H9 (cell line): ENCODE measurements around the gene PLA2G2E. TPM values are rescaled to one million over a fixed set of nuclear protein-coding genes. Genes with fewer than 3 reads are reported as not detected.

Experiments
- DNase-seq: peaks from one replicate; pipeline ENCODE4 v3.0.0-alpha.2; 2017
- H2AFZ ChIP-seq: one replicate; pipeline ENCODE4 v1.6.1; 2013; ENCODE audit warnings: mild to moderate bottlenecking, low read length, control low read depth, moderate library complexity
- H2AK5ac ChIP-seq: 2 replicates; pipeline ENCODE4 v1.6.1; 2013; ENCODE audit warnings: low read length, control low read depth, mixed read lengths; ENCODE audit not compliant: insufficient read length
- H2BK120ac ChIP-seq: one replicate; pipeline ENCODE4 v1.6.1; 2013; ENCODE audit warnings: low read depth, mild to moderate bottlenecking, low read length, control low read depth, inconsistent platforms; ENCODE audit not compliant: poor library complexity, severe bottlenecking
- H2BK12ac ChIP-seq: 2 replicates; pipeline ENCODE4 v1.6.1; 2013; ENCODE audit warnings: low read length, control low read depth, mixed read lengths, low read depth; ENCODE audit not compliant: insufficient read length
- H2BK15ac ChIP-seq: 2 replicates; pipeline ENCODE4 v1.6.1; 2013; ENCODE audit warnings: low read depth, low read length, control low read depth
- H2BK20ac ChIP-seq: one replicate; pipeline ENCODE4 v1.6.1; 2013; ENCODE audit warnings: low read depth, mild to moderate bottlenecking, low read length, control low read depth, inconsistent platforms; ENCODE audit not compliant: poor library complexity, severe bottlenecking
- H2BK5ac ChIP-seq: 2 replicates; pipeline ENCODE4 v1.6.1; 2013; ENCODE audit warnings: low read length, control low read depth, mixed read lengths; ENCODE audit not compliant: insufficient read length
- H3K14ac ChIP-seq: 2 replicates; pipeline ENCODE4 v1.6.1; 2013; ENCODE audit warnings: low read length, control low read depth; ENCODE audit not compliant: insufficient read depth
- H3K18ac ChIP-seq: 2 replicates; pipeline ENCODE4 v1.6.1; 2013; ENCODE audit warnings: low read depth, mild to moderate bottlenecking, mixed read lengths, low read length, control low read depth; ENCODE audit not compliant: insufficient read length
- H3K23ac ChIP-seq: 2 replicates; pipeline ENCODE4 v1.6.1; 2013; ENCODE audit warnings: low read length, control low read depth, mixed read lengths, low read depth; ENCODE audit not compliant: insufficient read length
- H3K23me2 ChIP-seq: 2 replicates; pipeline ENCODE4 v1.6.1; 2013; ENCODE audit warnings: low read depth, mild to moderate bottlenecking, mixed read lengths, low read length, control low read depth; ENCODE audit not compliant: insufficient read length, poor library complexity, severe bottlenecking
- H3K27ac ChIP-seq: 2 replicates; pipeline ENCODE4 v1.5.1; 2013; ENCODE audit warnings: low read length, control low read depth, mixed read lengths, low read depth; ENCODE audit not compliant: insufficient read length
- H3K27me3 ChIP-seq: 2 replicates; pipeline ENCODE4 v1.6.1; 2013; ENCODE audit warnings: low read length, control low read depth, inconsistent platforms; ENCODE audit not compliant: insufficient read depth
- H3K4ac ChIP-seq: 2 replicates; pipeline ENCODE4 v1.6.1; 2013; ENCODE audit warnings: low read depth, mild to moderate bottlenecking, control low read depth, inconsistent platforms, low read length, moderate library complexity
- H3K4me1 ChIP-seq: 2 replicates; pipeline ENCODE4 v1.6.1; 2013; ENCODE audit warnings: low read length, control low read depth, inconsistent platforms; ENCODE audit not compliant: insufficient read depth
- H3K4me2 ChIP-seq: 2 replicates; pipeline ENCODE4 v1.6.1; 2013; ENCODE audit warnings: low read length, control low read depth, mixed read lengths; ENCODE audit not compliant: insufficient read length, insufficient read depth
- H3K56ac ChIP-seq: 2 replicates; pipeline ENCODE4 v1.6.1; 2013; ENCODE audit warnings: low read depth, mild to moderate bottlenecking, mixed read lengths, low read length, control low read depth; ENCODE audit not compliant: insufficient read length
- H3K79me1 ChIP-seq: 2 replicates; pipeline ENCODE4 v1.6.1; 2013; ENCODE audit warnings: low read depth, mild to moderate bottlenecking, moderate library complexity, low read length, control low read depth, inconsistent platforms; ENCODE audit not compliant: insufficient read depth, poor library complexity, severe bottlenecking
- H3K79me2 ChIP-seq: 2 replicates; pipeline ENCODE4 v1.6.1; 2013; ENCODE audit warnings: low read length, control low read depth, inconsistent platforms; ENCODE audit not compliant: insufficient read depth
- H3K9ac ChIP-seq: 2 replicates; pipeline ENCODE4 v1.6.1; 2013; ENCODE audit warnings: low read length, control low read depth, mixed read lengths; ENCODE audit not compliant: insufficient read length; ENCODE audit errors: extremely low read depth
- H3K9me3 ChIP-seq: one replicate; pipeline ENCODE4 v1.6.1; 2013; ENCODE audit warnings: low read depth, low read length, inconsistent platforms; ENCODE audit not compliant: control insufficient read depth
- H3T11ph ChIP-seq: one replicate; pipeline ENCODE4 v1.6.1; 2013; ENCODE audit warnings: mild to moderate bottlenecking, low read length, control low read depth, inconsistent platforms
- H4K20me1 ChIP-seq: one replicate; pipeline ENCODE4 v1.6.1; 2013; ENCODE audit not compliant: control insufficient read depth, insufficient read length, insufficient read depth
- H4K5ac ChIP-seq: 2 replicates; pipeline ENCODE4 v1.6.1; 2013; ENCODE audit warnings: low read depth, mild to moderate bottlenecking, mixed read lengths, low read length, control low read depth; ENCODE audit not compliant: insufficient read length
- H4K8ac ChIP-seq: replicated peaks from 2 replicates; pipeline ENCODE4 v1.6.1; 2013; ENCODE audit warnings: low read length, control low read depth, mixed read lengths, low read depth; ENCODE audit not compliant: insufficient read length
- H4K91ac ChIP-seq: 2 replicates; pipeline ENCODE4 v1.6.1; 2013; ENCODE audit warnings: low read depth, mild to moderate bottlenecking, moderate library complexity, mixed read lengths, low read length, control low read depth; ENCODE audit not compliant: insufficient read length
- H3K27ac Mint-ChIP-seq, 3 experiments: 2 replicates in 2 of 3; 3 replicates in 1 of 3; pipeline ENCODE4 v1.8.0; 2020 to 2021; ENCODE audit warnings: mixed read lengths in 3 of 3, mild to moderate bottlenecking in 1 of 3, moderate library complexity in 1 of 3
- H3K27me3 Mint-ChIP-seq: 2 replicates; pipeline ENCODE4 v1.8.0; 2021; ENCODE audit warnings: low read depth, mild to moderate bottlenecking, moderate library complexity, mixed read lengths
- H3K36me3 Mint-ChIP-seq, 3 experiments: 2 replicates in 2 of 3; 3 replicates in 1 of 3; pipeline ENCODE4 v1.8.0; 2020 to 2021; ENCODE audit warnings: low read depth in 3 of 3, mixed read lengths in 3 of 3; ENCODE audit not compliant: insufficient read depth in 1 of 3
- H3K4me1 Mint-ChIP-seq, 2 experiments: 2 replicates each; pipeline ENCODE4 v1.8.0; 2020; ENCODE audit warnings: mixed read lengths in 2 of 2
- H3K4me3 Mint-ChIP-seq, 2 experiments: 2 replicates in 1 of 2; 3 replicates in 1 of 2; pipeline ENCODE4 v1.8.0; 2020 to 2021; ENCODE audit warnings: mild to moderate bottlenecking in 2 of 2, mixed read lengths in 2 of 2, moderate library complexity in 1 of 2
- H3K9me3 Mint-ChIP-seq, 2 experiments: 2 replicates in 1 of 2; 3 replicates in 1 of 2; pipeline ENCODE4 v1.8.0; 2020; ENCODE audit warnings: mild to moderate bottlenecking in 2 of 2, mixed read lengths in 2 of 2, moderate library complexity in 1 of 2
- WGBS: extraction: QIAGEN DNeasy Blood & Tissue Kit; methylation state at CpG from one replicate; pipeline ENCODE4 v1.1.7; 2013; ENCODE audit warnings: missing lambda C conversion rate, low lambda C conversion rate, mixed read lengths; ENCODE audit not compliant: insufficient read length; ENCODE audit errors: extremely low coverage; 5-methylcytosine and 5-hydroxymethylcytosine counted together
- total RNA-seq: library from RNA; stranded (reverse); gene quantifications from 2 replicates; pipeline ENCODE4 v1.2.1, GENCODE V29; 2021
- TF ChIP-seq, protein P1 (sequence below): fragments of 200-600 bp; sonication (generic); conservative IDR thresholded peaks from 3 replicates; pipeline ENCODE4 v1.8.0; 2021; ENCODE audit warnings: antibody characterized with exemption, mild to moderate bottlenecking

The PLA2G2E gene
- total RNA-seq, 1 experiment from 2014 or later: not detected

DNA sequence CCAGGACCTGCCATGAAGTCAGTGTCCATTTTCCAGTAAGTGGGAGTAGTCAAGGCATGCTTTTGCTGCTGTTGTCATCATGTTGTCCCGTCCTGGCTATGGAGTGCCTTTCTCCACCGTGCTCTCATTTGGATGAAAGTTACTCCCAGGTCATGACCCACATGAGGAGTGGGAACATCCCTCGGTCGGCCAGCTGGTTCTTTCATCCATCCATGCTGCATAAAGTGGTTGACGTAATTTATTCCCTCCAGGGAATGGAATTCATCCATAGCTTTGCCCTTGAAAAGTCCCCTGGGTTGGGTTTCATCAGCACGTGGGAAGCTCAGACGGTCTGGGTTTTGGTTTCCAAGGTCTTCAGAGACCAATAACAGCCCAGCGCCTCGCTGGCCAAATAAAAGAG, 44.4 kb upstream of the PLA2G2E start:
- no peaks in the 10 kb centered on the region for H4K20me1 ChIP-seq
- no peaks in the 10 kb centered on the region for H3K4me1 Mint-ChIP-seq
- H2BK20ac ChIP-seq: no peak overlapping the region
- no peak overlapping the region for H3K9ac ChIP-seq
- H3K79me2 ChIP-seq: no peaks in the 10 kb centered on the region
- TF ChIP-seq, protein P1, sequence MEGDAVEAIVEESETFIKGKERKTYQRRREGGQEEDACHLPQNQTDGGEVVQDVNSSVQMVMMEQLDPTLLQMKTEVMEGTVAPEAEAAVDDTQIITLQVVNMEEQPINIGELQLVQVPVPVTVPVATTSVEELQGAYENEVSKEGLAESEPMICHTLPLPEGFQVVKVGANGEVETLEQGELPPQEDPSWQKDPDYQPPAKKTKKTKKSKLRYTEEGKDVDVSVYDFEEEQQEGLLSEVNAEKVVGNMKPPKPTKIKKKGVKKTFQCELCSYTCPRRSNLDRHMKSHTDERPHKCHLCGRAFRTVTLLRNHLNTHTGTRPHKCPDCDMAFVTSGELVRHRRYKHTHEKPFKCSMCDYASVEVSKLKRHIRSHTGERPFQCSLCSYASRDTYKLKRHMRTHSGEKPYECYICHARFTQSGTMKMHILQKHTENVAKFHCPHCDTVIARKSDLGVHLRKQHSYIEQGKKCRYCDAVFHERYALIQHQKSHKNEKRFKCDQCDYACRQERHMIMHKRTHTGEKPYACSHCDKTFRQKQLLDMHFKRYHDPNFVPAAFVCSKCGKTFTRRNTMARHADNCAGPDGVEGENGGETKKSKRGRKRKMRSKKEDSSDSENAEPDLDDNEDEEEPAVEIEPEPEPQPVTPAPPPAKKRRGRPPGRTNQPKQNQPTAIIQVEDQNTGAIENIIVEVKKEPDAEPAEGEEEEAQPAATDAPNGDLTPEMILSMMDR: no peak
- H2BK12ac ChIP-seq: no peak overlapping the region
- H2BK5ac ChIP-seq: no peak overlapping the region
- no peaks in the 10 kb centered on the region for H3K4me1 ChIP-seq
- no peak overlapping the region for H3T11ph ChIP-seq
- H3K56ac ChIP-seq: no peak overlapping the region
- H3K27ac Mint-ChIP-seq: no peak overlapping the region
- H3K4me2 ChIP-seq: no peak overlapping the region
- no peak overlapping the region for H2BK15ac ChIP-seq
- H4K8ac ChIP-seq: no peak overlapping the region
- H2AFZ ChIP-seq: no peak overlapping the region
- no peaks in the 10 kb centered on the region; the same call in 1 of the 2 replicates for H3K27me3 ChIP-seq
- H3K4me3 Mint-ChIP-seq: no peak overlapping the region
- H3K9me3 Mint-ChIP-seq: peaks cover 3 to 19% of the 10 kb centered on the region in 2 experiments; a peak in 4 of 5 replicates
- H2AK5ac ChIP-seq: no peak overlapping the region
- no peak overlapping the region for H4K91ac ChIP-seq
- H3K79me1 ChIP-seq: no peaks in the 10 kb centered on the region
- H3K9me3 ChIP-seq: no peaks in the 10 kb centered on the region
- no CpG with 5 or more reads among the region's 9 CpGs for WGBS
- no peak overlapping the region for H4K5ac ChIP-seq
- H3K4ac ChIP-seq: no peak overlapping the region
- peaks cover 11% of the 10 kb centered on the region for H3K27me3 Mint-ChIP-seq
- H3K27ac ChIP-seq: no peak overlapping the region
- peaks cover 0 to 7% (median 4%) of the 10 kb centered on the region in 3 experiments; a peak in 4 of 7 replicates for H3K36me3 Mint-ChIP-seq
- no peak overlapping the region for H2BK120ac ChIP-seq
- H3K14ac ChIP-seq: no peak overlapping the region
- no peak overlapping the region for H3K18ac ChIP-seq
- no peak overlapping the region for H3K23ac ChIP-seq
- H3K23me2 ChIP-seq: no peaks in the 10 kb centered on the region
- DNase-seq: no peak
